OCI-LY3 (cell line): ENCODE results near the gene NAB1.

Experiments
- H2AFZ ChIP-seq: fragments of 200-600, 300-600 bp; shearing (Covaris generic); 2 replicates; pipeline ENCODE4 v1.6.0; 2014; ENCODE audit warnings: antibody characterized with exemption, low read depth, low read length
- H3K27ac ChIP-seq: fragments of 200-600, 300-600 bp; sonication (generic); 2 replicates; pipeline ENCODE4 v1.5.1; 2014; ENCODE audit warnings: mild to moderate bottlenecking, low read length, moderate library complexity, mixed read lengths
- H3K27me3 ChIP-seq: fragments of 200-600, 300-600 bp; sonication (generic); 2 replicates; pipeline ENCODE4 v1.6.1; 2014; ENCODE audit warnings: low read depth, low read length, mixed read lengths
- H3K36me3 ChIP-seq: fragments of 200-600, 300-600 bp; sonication (generic); replicated peaks from 2 replicates; pipeline ENCODE3; 2014; ENCODE audit warnings: low read depth, low read length, mixed read lengths
- H3K4me1 ChIP-seq: fragments of 300-600, 200-600 bp; sonication (generic); 2 replicates; pipeline ENCODE4 v1.6.1; 2014; ENCODE audit warnings: low read length, mixed read lengths
- H3K4me2 ChIP-seq: fragments of 200-600, 300-600 bp; sonication (generic); 2 replicates; pipeline ENCODE4 v1.6.1; 2014; ENCODE audit warnings: low read length, mixed read lengths
- H3K4me3 ChIP-seq: fragments of 300-600, 200-600 bp; sonication (generic); 2 replicates; pipeline ENCODE4 v1.5.1; 2014; ENCODE audit warnings: antibody characterized with exemption, mild to moderate bottlenecking, low read length, moderate library complexity
- H3K79me2 ChIP-seq: fragments of 300-600, 200-600 bp; shearing (Covaris generic); 2 replicates; pipeline ENCODE4 v1.6.1; 2014; ENCODE audit warnings: mild to moderate bottlenecking, low read length, mixed read lengths
- H3K9ac ChIP-seq: fragments of 300-600, 200-600 bp; shearing (Covaris generic); 2 replicates; pipeline ENCODE4 v1.6.0; 2014; ENCODE audit warnings: mild to moderate bottlenecking, low read length, moderate library complexity
- H3K9me3 ChIP-seq: fragments of 200-600, 300-600 bp; shearing (Covaris generic); 2 replicates; pipeline ENCODE4 v1.6.1; 2014; ENCODE audit warnings: low read length, mixed read lengths; ENCODE audit not compliant: insufficient read depth
- H4K20me1 ChIP-seq: fragments of 200-600, 300-600 bp; sonication (generic); 2 replicates; pipeline ENCODE4 v1.6.1; 2016; ENCODE audit warnings: low read length, mixed read lengths; ENCODE audit not compliant: insufficient read depth
- CTCF ChIP-seq: fragments of 200-600, 300-600 bp; sonication (generic); IDR thresholded peaks from 2 replicates; pipeline ENCODE4 v1.5.1; 2014; ENCODE audit warnings: antibody characterized with exemption, low read length, low read depth
- EZH2phosphoT487 ChIP-seq: fragments of 200-600 bp; shearing (Covaris generic); IDR thresholded peaks from 2 replicates; pipeline ENCODE4 v1.6.1; 2018; ENCODE audit warnings: antibody characterized with exemption, mixed run types, low read depth

Gene NAB1

GRCh38 chr2:190666895-190667294, 18.0 kb downstream of the NAB1 start:
- TF ChIP-seq EZH2phosphoT487 (no peak), CTCF (no peak)
- peaks cover 52% of the 10 kb centered on the region for H3K79me2 ChIP-seq

GRCh38 chr2:190668892-190669291, 20.0 kb downstream of the NAB1 start:
- peaks cover 43% of the 10 kb centered on the region for H3K79me2 ChIP-seq
- no peak overlapping the region for H3K4me3 ChIP-seq
- H4K20me1 ChIP-seq = no peaks in the 10 kb centered on the region
- TF ChIP-seq EZH2phosphoT487 (no peak), CTCF (no peak)
- no peak overlapping the region for H2AFZ ChIP-seq
- peaks cover 35% of the 10 kb centered on the region for H3K4me1 ChIP-seq
- no peaks in the 10 kb centered on the region for H3K27me3 ChIP-seq
- no peak overlapping the region for H3K4me2 ChIP-seq
- no peak overlapping the region for H3K27ac ChIP-seq
- H3K36me3 ChIP-seq = peaks cover 34% of the 10 kb centered on the region
- H3K9me3 ChIP-seq = no peaks in the 10 kb centered on the region
- no peak overlapping the region for H3K9ac ChIP-seq

More at GRCh38 chr2:190666895-190667294, 18.0 kb downstream of the NAB1 start:
- no peak overlapping the region for H3K4me3 ChIP-seq
- H4K20me1 ChIP-seq = no peaks in the 10 kb centered on the region; the same call in 1 of the 2 replicates
- H3K36me3 ChIP-seq = peaks cover 28% of the 10 kb centered on the region
- no peak overlapping the region for H3K4me2 ChIP-seq
- H3K4me1 ChIP-seq = peaks cover 28% of the 10 kb centered on the region
- no peak overlapping the region for H3K27ac ChIP-seq
- H3K27me3 ChIP-seq = no peaks in the 10 kb centered on the region
- H3K9me3 ChIP-seq = no peaks in the 10 kb centered on the region
- H2AFZ ChIP-seq = no peak overlapping the region
- no peak overlapping the region for H3K9ac ChIP-seq

GRCh38 chr2:190670182-190670946, 21.5 kb downstream of the NAB1 start:
- peaks cover 30% of the 10 kb centered on the region for H3K36me3 ChIP-seq
- no peaks in the 10 kb centered on the region for H3K9me3 ChIP-seq
- H3K27ac ChIP-seq = no peak overlapping the region
- H3K4me1 ChIP-seq = peaks cover 50% of the 10 kb centered on the region
- H2AFZ ChIP-seq = no peak overlapping the region
- peaks cover 40% of the 10 kb centered on the region for H3K79me2 ChIP-seq
- no peak overlapping the region for H3K9ac ChIP-seq
- H4K20me1 ChIP-seq = no peaks in the 10 kb centered on the region
- peak overlapping the region; percentile 32 for H3K4me2 ChIP-seq
- H3K4me3 ChIP-seq = peak overlapping the region; percentile 15; the same call in 1 of the 2 replicates
- no peaks in the 10 kb centered on the region for H3K27me3 ChIP-seq
- TF ChIP-seq EZH2phosphoT487 (no peak), CTCF (no peak)

- H3K36me3 ChIP-seq = peaks cover 22% of the 10 kb centered on the region
Observed at GRCh38 chr2:190674966-190675650, 26.2 kb downstream of the NAB1 start.

More at GRCh38 chr2:190674966-190675650, 26.2 kb downstream of the NAB1 start:
- Histone ChIP-seq H3K4me2 (peak overlapping the region; percentile 67), H3K27ac (peak overlapping the region; percentile 82), H3K4me1 (peaks cover 76% of the 10 kb centered on the region), H3K27me3 (no peaks in the 10 kb centered on the region), H3K4me3 (peak overlapping the region; percentile 24), H3K9me3 (no peaks in the 10 kb centered on the region), H2AFZ (no peak overlapping the region), H3K9ac (peak overlapping the region; percentile 44), H4K20me1 (no peaks in the 10 kb centered on the region), H3K79me2 (peaks cover 25% of the 10 kb centered on the region)
- TF ChIP-seq EZH2phosphoT487 (no peak), CTCF (no peak)
